MM.1S (cell line): ENCODE results near the gene UBE2Q1.

Source experiments
- DNase-seq: peaks from one replicate; pipeline ENCODE4 v3.0.0-alpha.2; 2015
- H2AFZ ChIP-seq: fragments of 300-600 bp; sonication (generic); 2 replicates; pipeline ENCODE4 v1.6.0; 2016; ENCODE audit warnings: antibody characterized with exemption, low read length
- H3F3A ChIP-seq: fragments of 300-600 bp; sonication (generic); 2 replicates; pipeline ENCODE4 v1.6.1; 2016; ENCODE audit warnings: mild to moderate bottlenecking, antibody characterized with exemption, low read length, moderate library complexity, mixed read lengths; ENCODE audit not compliant: insufficient read depth
- H3K27ac ChIP-seq: fragments of 300-600 bp; sonication (generic); 2 replicates; pipeline ENCODE4 v1.5.1; 2016; ENCODE audit warnings: mild to moderate bottlenecking, low read length
- H3K27me3 ChIP-seq: fragments of 300-600 bp; sonication (generic); replicated peaks from 2 replicates; pipeline ENCODE4 v1.6.0; 2016; ENCODE audit warnings: low read length; ENCODE audit not compliant: insufficient read depth
- H3K36me3 ChIP-seq: fragments of 300-600 bp; sonication (generic); replicated peaks from 2 replicates; pipeline ENCODE4 v1.6.1; 2016; ENCODE audit warnings: mild to moderate bottlenecking, low read length, mixed read lengths; ENCODE audit not compliant: insufficient read depth
- H3K4me1 ChIP-seq: fragments of 300-600 bp; sonication (generic); 2 replicates; pipeline ENCODE4 v1.6.1; 2016; ENCODE audit warnings: low read length, mixed read lengths
- H3K4me2 ChIP-seq: fragments of 300-600 bp; sonication (generic); 2 replicates; pipeline ENCODE4 v1.6.0; 2016; ENCODE audit warnings: low read depth, low read length
- H3K4me3 ChIP-seq: fragments of 300-600 bp; sonication (generic); 2 replicates; pipeline ENCODE4 v1.5.1; 2016; ENCODE audit warnings: low read length, mixed read lengths
- H3K79me2 ChIP-seq: fragments of 300-600 bp; sonication (generic); 2 replicates; pipeline ENCODE4 v1.6.1; 2016; ENCODE audit warnings: mixed run types, low read length, mixed read lengths
- H3K9ac ChIP-seq: fragments of 300-600 bp; sonication (generic); 2 replicates; pipeline ENCODE4 v1.6.1; 2016; ENCODE audit warnings: low read length, mixed read lengths
- H3K9me2 ChIP-seq: fragments of 300-600 bp; sonication (generic); replicated peaks from 2 replicates; pipeline ENCODE4 v1.6.1; 2016; ENCODE audit warnings: mild to moderate bottlenecking, low read length, mixed read lengths; ENCODE audit not compliant: insufficient read depth
- H3K9me3 ChIP-seq: fragments of 300-600 bp; sonication (generic); replicated peaks from 2 replicates; pipeline ENCODE4 v1.6.1; 2016; ENCODE audit warnings: mild to moderate bottlenecking, low read length, mixed read lengths; ENCODE audit not compliant: insufficient read depth
- H4K20me1 ChIP-seq: fragments of 300-600 bp; sonication (generic); 2 replicates; pipeline ENCODE4 v1.6.1; 2016; ENCODE audit warnings: mild to moderate bottlenecking, low read length, moderate library complexity, mixed read lengths; ENCODE audit not compliant: insufficient read depth
- CTCF ChIP-seq: fragments of 300-600 bp; sonication (generic); IDR thresholded peaks from 2 replicates; pipeline ENCODE4 v1.5.1; 2016; ENCODE audit warnings: antibody characterized with exemption, low read length, mixed read lengths
- EZH2 ChIP-seq: fragments of 300-600 bp; sonication (generic); optimal IDR thresholded peaks from 2 replicates; pipeline ENCODE3; 2017; ENCODE audit warnings: low read depth, mild to moderate bottlenecking, antibody characterized with exemption, low read length, mixed read lengths
- EZH2phosphoT487 ChIP-seq: fragments of 300-600 bp; sonication (generic); IDR thresholded peaks from 2 replicates; pipeline ENCODE4 v1.6.1; 2018; ENCODE audit warnings: antibody characterized with exemption, low read length

The UBE2Q1 gene

GRCh38 chr1:154512760-154513159, 45.7 kb downstream of the UBE2Q1 start:
- Histone ChIP-seq H3K27me3 (no peaks in the 10 kb centered on the region), H3K4me1 (no peaks in the 10 kb centered on the region), H3K27ac (no peak overlapping the region), H3K4me2 (no peak overlapping the region), H3K9me2 (no peaks in the 10 kb centered on the region), H3K4me3 (no peak overlapping the region), H4K20me1 (no peaks in the 10 kb centered on the region), H3K36me3 (no peaks in the 10 kb centered on the region), H3K9me3 (no peaks in the 10 kb centered on the region), H3K9ac (no peak overlapping the region), H3K79me2 (no peaks in the 10 kb centered on the region), H3F3A (no peaks in the 10 kb centered on the region), H2AFZ (no peak overlapping the region)
- TF ChIP-seq CTCF: no peak
- no peak for TF ChIP-seq EZH2phosphoT487
- TF ChIP-seq EZH2: no peak
- no peak for DNase-seq

DNA sequence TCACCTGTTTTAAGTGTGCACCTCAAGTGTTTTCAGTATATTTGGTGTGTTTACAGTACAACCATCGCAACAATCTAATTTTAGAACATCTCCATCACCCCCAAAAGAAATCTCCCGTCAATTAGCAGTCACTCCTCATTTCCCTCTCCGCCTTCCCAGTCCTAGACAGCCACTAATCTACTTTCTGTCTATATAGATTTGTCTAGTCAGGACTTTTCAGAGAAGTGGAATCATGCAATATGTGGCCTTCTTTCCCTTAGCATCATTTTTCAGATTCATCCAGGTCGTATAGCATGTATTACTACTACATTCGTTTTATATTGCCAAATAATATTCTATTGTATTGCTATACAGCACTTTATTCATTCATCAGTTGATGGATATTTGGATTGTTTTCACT, 54.6 kb downstream of the UBE2Q1 start:
- Histone ChIP-seq H3K9me3 (no peaks in the 10 kb centered on the region), H3K27ac (no peak overlapping the region), H3K4me1 (no peaks in the 10 kb centered on the region), H3K9ac (no peak overlapping the region), H3K79me2 (no peaks in the 10 kb centered on the region), H3K9me2 (no peaks in the 10 kb centered on the region), H3K27me3 (peaks cover 12% of the 10 kb centered on the region; the same call in 1 of the 2 replicates), H3F3A (no peaks in the 10 kb centered on the region), H4K20me1 (no peaks in the 10 kb centered on the region), H3K36me3 (no peaks in the 10 kb centered on the region), H2AFZ (no peak overlapping the region), H3K4me3 (no peak overlapping the region), H3K4me2 (no peak overlapping the region)
- TF ChIP-seq CTCF (no peak), EZH2 (no peak), EZH2phosphoT487 (no peak)
- DNase-seq: no peak

DNA sequence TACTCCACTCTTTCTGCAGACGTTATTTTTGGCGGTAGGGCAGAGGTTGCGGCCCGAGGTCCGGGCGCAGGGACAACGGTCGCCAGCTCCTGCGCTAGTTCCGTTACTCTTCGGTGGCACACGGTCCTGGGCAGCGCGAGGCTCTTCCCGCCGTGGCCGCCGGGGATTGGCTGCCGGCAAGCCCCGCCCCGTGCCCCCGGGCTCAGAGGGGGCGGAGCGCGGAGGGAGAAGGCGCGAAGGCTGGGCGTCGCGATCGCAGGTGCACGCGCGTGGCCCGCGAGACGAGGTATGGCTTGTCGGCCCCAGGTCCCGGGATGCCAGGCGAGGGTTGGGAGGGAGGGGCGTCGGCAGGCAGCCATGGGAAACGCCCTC, 55.7 kb downstream of the UBE2Q1 start:
- DNase-seq: no peak
- no peaks in the 10 kb centered on the region for H3K9me2 ChIP-seq
- no peaks in the 10 kb centered on the region for H3F3A ChIP-seq
- no peak overlapping the region for H3K9ac ChIP-seq
- H3K4me1 ChIP-seq: no peaks in the 10 kb centered on the region
- no peak overlapping the region for H2AFZ ChIP-seq
- no peaks in the 10 kb centered on the region for H3K79me2 ChIP-seq
- H3K9me3 ChIP-seq: no peaks in the 10 kb centered on the region
- no peaks in the 10 kb centered on the region for H4K20me1 ChIP-seq
- no peak overlapping the region for H3K4me2 ChIP-seq
- H3K36me3 ChIP-seq: no peaks in the 10 kb centered on the region
- no peak overlapping the region for H3K4me3 ChIP-seq
- H3K27me3 ChIP-seq: peaks cover 12% of the 10 kb centered on the region; the same call in 1 of the 2 replicates
- TF ChIP-seq EZH2phosphoT487: no peak
- TF ChIP-seq EZH2: no peak
- TF ChIP-seq CTCF: no peak
- H3K27ac ChIP-seq: no peak overlapping the region
